ENCODE data around the gene PLA2G4B. TPM values are rescaled to one million over a fixed set of nuclear protein-coding genes. Genes with fewer than 3 reads are reported as not detected.

Gene PLA2G4B
- total RNA-seq, 1 experiment from 2014 or later = 11.0 TPM

DNA sequence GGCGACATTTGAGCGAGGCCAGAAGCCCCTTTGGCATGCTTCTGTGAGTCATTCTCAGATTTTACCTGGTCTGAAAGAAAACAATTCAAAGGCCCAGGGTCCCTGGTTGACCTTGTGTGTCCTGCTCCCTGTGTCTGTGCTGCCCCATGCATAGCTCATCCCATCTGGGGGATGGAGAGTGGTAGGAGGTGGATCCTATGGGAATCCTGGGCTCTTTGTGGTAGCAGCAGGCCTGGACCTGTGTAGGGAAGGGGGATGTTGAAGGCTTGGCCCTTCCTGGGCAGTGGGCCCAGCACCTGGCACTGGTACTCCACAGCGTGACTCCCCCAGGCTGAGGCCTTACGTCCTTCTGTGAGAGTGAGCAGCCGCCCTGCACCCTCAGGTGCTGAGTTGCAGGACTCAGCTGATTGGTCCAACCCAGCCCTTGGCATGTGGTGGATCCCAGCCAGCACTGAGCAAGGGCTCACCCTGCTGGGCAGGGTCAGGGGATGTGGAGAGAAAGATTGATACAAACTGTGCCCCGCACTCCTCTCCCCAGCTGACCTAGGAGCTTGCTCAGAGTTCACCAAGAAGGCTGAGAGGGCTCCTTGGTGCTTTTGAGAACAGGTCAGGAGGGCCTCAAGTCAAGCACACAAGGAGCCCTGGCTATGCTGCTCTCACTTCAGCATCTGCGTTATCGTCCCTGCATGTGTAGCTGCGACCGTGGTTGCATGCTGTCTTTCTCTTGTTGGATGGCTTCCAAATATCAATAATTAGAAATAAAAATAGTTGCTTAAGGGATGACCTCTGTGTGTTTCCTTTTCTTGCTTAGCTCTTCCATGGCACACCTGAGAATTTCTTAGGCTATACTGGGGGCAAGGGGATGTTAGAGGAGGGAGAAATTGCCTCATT is 32.1 kb upstream of the PLA2G4B start:
- DNase-seq (ENCODE audit: low spot score) (peak; percentile 33), ATAC-seq (peak; percentile 70)
- peak; percentile 36; the same call in 1 of the 2 replicates for TF ChIP-seq ZNF423 (CRISPR knock-in tag; IDR thresholded peaks at IDR 0.05)
- TF ChIP-seq ATF2 (CRISPR knock-in tag; IDR thresholded peaks at IDR 0.05; ENCODE audit: borderline replicate concordance, low read depth) = no peak
- no peak for TF ChIP-seq ARID4B (CRISPR knock-in tag; IDR thresholded peaks at IDR 0.05; ENCODE audit: borderline replicate concordance)
- no peak for TF ChIP-seq CREM (CRISPR knock-in tag; IDR thresholded peaks at IDR 0.05)
- CTCF ChIA-PET = interaction anchor here (0.7 to 7.5 kb wide), 7 partner anchors 15 to 249 kb away, joined by 3 to 83 read pairs (median 4); partner anchors contain the start of genes JMJD7 and MAPKBP1
- Mint-ChIP-seq H3K9me3 (no peaks in the 10 kb centered on the region), H3K4me1 (peaks cover 6% of the 10 kb centered on the region), H3K4me3 (no peak overlapping the region), H3K27ac (0 out of 2 replicates have a peak overlapping the region, but pooled peaks have one; percentile 14), H3K27me3 (ENCODE audit: low read depth) (no peaks in the 10 kb centered on the region), H3K36me3 (no peaks in the 10 kb centered on the region)
- POLR2A ChIA-PET = interaction anchor here (1.1 kb wide), 1 partner anchor 32 kb away, joined by 8 read pairs; the partner anchor contains the start of gene MAPKBP1

- CTCF ChIA-PET = interaction anchor here (0.5 to 6.4 kb wide), 5 partner anchors 18 to 894 kb away, joined by 3 to 158 read pairs (median 4); partner anchors contain the start of gene MAPKBP1
- no peaks in the 10 kb centered on the region for H3K27me3 Mint-ChIP-seq (ENCODE audit: low read depth)
- no peak overlapping the region for H3K4me3 Mint-ChIP-seq
- no peaks in the 10 kb centered on the region for H3K36me3 Mint-ChIP-seq
- POLR2A ChIA-PET = interaction anchor here (0.7 to 1.9 kb wide), 2 partner anchors 36 to 76 kb away, joined by 4 to 13 read pairs; partner anchors contain the start of gene MAPKBP1
- TF ChIP-seq ZBTB21 (CRISPR knock-in tag; IDR thresholded peaks at IDR 0.05; ENCODE audit: borderline replicate concordance) (no peak), PREB (CRISPR knock-in tag; IDR thresholded peaks at IDR 0.05; ENCODE audit: borderline replicate concordance) (no peak), TEAD1 (CRISPR knock-in tag; IDR thresholded peaks at IDR 0.05) (no peak), RELA (CRISPR knock-in tag; IDR thresholded peaks at IDR 0.05; ENCODE audit: borderline replicate concordance) (no peak), AR (CRISPR knock-in tag; IDR thresholded peaks at IDR 0.05) (no peak), FOXJ3 (CRISPR knock-in tag; IDR thresholded peaks at IDR 0.05; ENCODE audit: borderline replicate concordance) (no peak)
- TF ChIP-seq, protein P1, sequence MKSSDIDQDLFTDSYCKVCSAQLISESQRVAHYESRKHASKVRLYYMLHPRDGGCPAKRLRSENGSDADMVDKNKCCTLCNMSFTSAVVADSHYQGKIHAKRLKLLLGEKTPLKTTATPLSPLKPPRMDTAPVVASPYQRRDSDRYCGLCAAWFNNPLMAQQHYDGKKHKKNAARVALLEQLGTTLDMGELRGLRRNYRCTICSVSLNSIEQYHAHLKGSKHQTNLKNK (CRISPR knock-in tag; IDR thresholded peaks at IDR 0.05) = no peak
- peaks cover 6% of the 10 kb centered on the region for H3K4me1 Mint-ChIP-seq
- ATAC-seq = no peak
- no peaks in the 10 kb centered on the region for H3K9me3 Mint-ChIP-seq
- no peak for DNase-seq (ENCODE audit: low spot score)
- no peak overlapping the region for H3K27ac Mint-ChIP-seq
Observed at GRCh38 chr15:41809121-41809520, 29.5 kb upstream of the PLA2G4B start.
